ENCODE measurements around the gene LYPD8.

DNA sequence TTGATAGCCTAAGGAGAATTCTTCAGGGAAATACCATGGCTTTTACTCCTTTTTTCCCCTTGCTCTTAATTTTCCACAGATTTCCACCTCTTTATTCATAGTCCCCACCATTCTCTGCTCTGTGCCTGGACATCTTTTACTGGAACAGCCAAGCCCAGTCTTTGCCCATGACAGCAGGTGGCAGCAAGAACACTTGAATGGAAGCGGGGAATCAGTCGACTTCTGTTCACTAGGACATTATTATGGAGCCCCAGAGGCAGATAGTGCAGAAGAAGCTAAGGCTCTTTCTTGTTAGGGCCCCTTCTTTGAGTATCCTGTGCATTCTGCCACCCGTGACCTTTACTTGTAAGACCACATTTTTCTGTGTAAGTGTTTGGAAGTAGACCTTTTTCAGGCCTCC is 59.3 kb downstream of the LYPD8 start:
- TF ChIP-seq, protein P1, sequence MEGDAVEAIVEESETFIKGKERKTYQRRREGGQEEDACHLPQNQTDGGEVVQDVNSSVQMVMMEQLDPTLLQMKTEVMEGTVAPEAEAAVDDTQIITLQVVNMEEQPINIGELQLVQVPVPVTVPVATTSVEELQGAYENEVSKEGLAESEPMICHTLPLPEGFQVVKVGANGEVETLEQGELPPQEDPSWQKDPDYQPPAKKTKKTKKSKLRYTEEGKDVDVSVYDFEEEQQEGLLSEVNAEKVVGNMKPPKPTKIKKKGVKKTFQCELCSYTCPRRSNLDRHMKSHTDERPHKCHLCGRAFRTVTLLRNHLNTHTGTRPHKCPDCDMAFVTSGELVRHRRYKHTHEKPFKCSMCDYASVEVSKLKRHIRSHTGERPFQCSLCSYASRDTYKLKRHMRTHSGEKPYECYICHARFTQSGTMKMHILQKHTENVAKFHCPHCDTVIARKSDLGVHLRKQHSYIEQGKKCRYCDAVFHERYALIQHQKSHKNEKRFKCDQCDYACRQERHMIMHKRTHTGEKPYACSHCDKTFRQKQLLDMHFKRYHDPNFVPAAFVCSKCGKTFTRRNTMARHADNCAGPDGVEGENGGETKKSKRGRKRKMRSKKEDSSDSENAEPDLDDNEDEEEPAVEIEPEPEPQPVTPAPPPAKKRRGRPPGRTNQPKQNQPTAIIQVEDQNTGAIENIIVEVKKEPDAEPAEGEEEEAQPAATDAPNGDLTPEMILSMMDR (conservative IDR thresholded peaks at IDR 0.05): peak; percentile 31
- no peak for TF ChIP-seq ZFX (IDR thresholded peaks at IDR 0.05)

Measured in C4-2B (cell line).